Bronchial epithelial cell (primary cell): ENCODE data around the gene LAMC3. TPM values are rescaled to one million over a fixed set of nuclear protein-coding genes. Genes with fewer than 3 reads are reported as not detected.
A peak's percentile ranks its signal among the peaks of the same experiment; 100 is the strongest.

Experiments used
- DNase-seq: peaks from one replicate; pipeline ENCODE4 v3.0.0-alpha.2; 2010; ENCODE audit warnings: low read depth
- FAIRE-seq: peaks from 2 replicates; lab custom pipeline; 2011; peaks lifted over from hg19 to GRCh38; lab: Jason Lieb, UNC
- H3K27me3 ChIP-seq: 2 replicates; pipeline ENCODE4 v1.5.1; 2011; ENCODE audit warnings: low read length; ENCODE audit not compliant: control insufficient read depth, insufficient read depth
- H3K36me3 ChIP-seq: 2 replicates; pipeline ENCODE4 v1.5.1; 2011; ENCODE audit warnings: low read length; ENCODE audit not compliant: control insufficient read depth, insufficient read depth
- H3K4me3 ChIP-seq: 2 replicates; pipeline ENCODE4 v1.5.1; 2011; ENCODE audit warnings: mild to moderate bottlenecking, low read depth, low read length, control low read depth
- CTCF ChIP-seq: IDR thresholded peaks from 2 replicates; pipeline ENCODE4 v1.5.1; 2011; ENCODE audit warnings: mild to moderate bottlenecking, moderate library complexity, low read length, control low read depth, inconsistent platforms; ENCODE audit not compliant: insufficient read depth, severe bottlenecking
- total RNA-seq: library from RNA; depleted of rRNA; stranded (reverse); fragments of >200 nt; gene quantifications from 2 replicates; pipeline ENCODE4 v1.2.1, GENCODE V29; 2014

LAMC3 gene
- not detected in 2 replicates for total RNA-seq

- FAIRE-seq = no peak
- H3K36me3 ChIP-seq = no peaks in the 10 kb centered on the region
- no peak for DNase-seq
- TF ChIP-seq CTCF = peak; percentile 28
- H3K4me3 ChIP-seq = peak within 1 kb of the TSS; percentile 6
- peaks cover 17% of the 10 kb centered on the region for H3K27me3 ChIP-seq
Observed at GRCh38 chr9:131008909-131009618, at the start of gene LAMC3. TSS of gene LAMC3 (plus strand) at chr9:131009174. CDS start at chr9:131009215, 41 bp downstream.

- FAIRE-seq (no peak), DNase-seq (no peak)
- Histone ChIP-seq H3K36me3 (no peaks in the 10 kb centered on the region), H3K4me3 (no peak overlapping the region), H3K27me3 (no peaks in the 10 kb centered on the region)
- TF ChIP-seq CTCF = no peak
Observed at GRCh38 chr9:130959809-130960334, 49.1 kb upstream of the LAMC3 start.

GRCh38 chr9:130960522-130961378, 48.2 kb upstream of the LAMC3 start:
- DNase-seq = no peak
- Histone ChIP-seq H3K36me3 (no peaks in the 10 kb centered on the region), H3K27me3 (no peaks in the 10 kb centered on the region), H3K4me3 (no peak overlapping the region)
- FAIRE-seq = no peak
- no peak for TF ChIP-seq CTCF

GRCh38 chr9:130961511-130962300, 47.3 kb upstream of the LAMC3 start:
- Histone ChIP-seq H3K4me3 (no peak overlapping the region), H3K36me3 (no peaks in the 10 kb centered on the region), H3K27me3 (no peaks in the 10 kb centered on the region)
- no peak for DNase-seq
- TF ChIP-seq CTCF = no peak
- no peak for FAIRE-seq

GRCh38 chr9:130962418-130963316, 46.3 kb upstream of the LAMC3 start:
- no peaks in the 10 kb centered on the region for H3K36me3 ChIP-seq
- no peak for FAIRE-seq
- DNase-seq = peak; percentile 92
- H3K27me3 ChIP-seq = no peaks in the 10 kb centered on the region
- no peak for TF ChIP-seq CTCF
- H3K4me3 ChIP-seq = no peak overlapping the region
